GM18951 (cell line): Measurements from ENCODE around the gene TAMALIN.

Source experiments
- POLR2A ChIP-seq: IDR thresholded peaks from 4 replicates; pipeline ENCODE4 v1.6.1; 2011; ENCODE audit warnings: mild to moderate bottlenecking; ENCODE audit not compliant: insufficient read length, insufficient read depth; ENCODE audit errors: extremely low read depth
- in situ Hi-C: fragments of 300-500 bp; cut with MboI; formaldehyde crosslinking; loops from one replicate; pipeline ENCODE4 v1.12.0; 2022; ENCODE audit warnings: low sequenced_read_pairs, mixed read lengths, inconsistent platforms; ENCODE audit not compliant: unreplicated experiment

TAMALIN gene

DNA sequence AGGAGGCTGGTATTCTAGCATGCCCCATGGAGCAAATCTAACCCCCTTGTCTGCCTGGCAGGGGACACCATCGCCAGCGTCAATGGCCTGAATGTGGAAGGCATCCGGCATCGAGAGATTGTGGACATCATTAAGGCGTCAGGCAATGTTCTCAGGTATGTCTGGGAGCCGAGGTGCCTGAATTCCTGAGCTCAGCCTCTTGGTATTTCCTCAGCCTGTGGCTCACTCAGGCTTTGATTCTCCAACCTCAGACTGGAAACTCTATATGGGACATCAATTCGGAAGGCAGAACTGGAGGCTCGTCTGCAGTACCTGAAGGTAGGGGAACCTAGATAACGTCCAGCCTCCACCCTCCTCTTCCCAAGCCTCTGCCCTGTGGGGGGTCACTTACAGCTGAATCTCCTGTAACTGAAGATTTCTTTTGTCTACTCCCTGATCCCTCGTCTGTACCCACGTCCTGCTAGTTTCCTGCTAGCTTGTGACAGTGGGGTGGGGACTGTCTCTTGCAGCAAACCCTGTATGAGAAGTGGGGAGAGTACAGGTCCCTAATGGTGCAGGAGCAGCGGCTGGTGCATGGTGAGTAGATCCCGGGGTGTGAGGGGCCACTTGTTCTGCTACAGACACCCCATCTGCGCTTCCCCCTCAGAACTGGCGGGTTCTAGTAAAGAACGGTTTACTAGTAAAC is 7.0 kb downstream of the TAMALIN start:
- TF ChIP-seq POLR2A: no peak

DNA sequence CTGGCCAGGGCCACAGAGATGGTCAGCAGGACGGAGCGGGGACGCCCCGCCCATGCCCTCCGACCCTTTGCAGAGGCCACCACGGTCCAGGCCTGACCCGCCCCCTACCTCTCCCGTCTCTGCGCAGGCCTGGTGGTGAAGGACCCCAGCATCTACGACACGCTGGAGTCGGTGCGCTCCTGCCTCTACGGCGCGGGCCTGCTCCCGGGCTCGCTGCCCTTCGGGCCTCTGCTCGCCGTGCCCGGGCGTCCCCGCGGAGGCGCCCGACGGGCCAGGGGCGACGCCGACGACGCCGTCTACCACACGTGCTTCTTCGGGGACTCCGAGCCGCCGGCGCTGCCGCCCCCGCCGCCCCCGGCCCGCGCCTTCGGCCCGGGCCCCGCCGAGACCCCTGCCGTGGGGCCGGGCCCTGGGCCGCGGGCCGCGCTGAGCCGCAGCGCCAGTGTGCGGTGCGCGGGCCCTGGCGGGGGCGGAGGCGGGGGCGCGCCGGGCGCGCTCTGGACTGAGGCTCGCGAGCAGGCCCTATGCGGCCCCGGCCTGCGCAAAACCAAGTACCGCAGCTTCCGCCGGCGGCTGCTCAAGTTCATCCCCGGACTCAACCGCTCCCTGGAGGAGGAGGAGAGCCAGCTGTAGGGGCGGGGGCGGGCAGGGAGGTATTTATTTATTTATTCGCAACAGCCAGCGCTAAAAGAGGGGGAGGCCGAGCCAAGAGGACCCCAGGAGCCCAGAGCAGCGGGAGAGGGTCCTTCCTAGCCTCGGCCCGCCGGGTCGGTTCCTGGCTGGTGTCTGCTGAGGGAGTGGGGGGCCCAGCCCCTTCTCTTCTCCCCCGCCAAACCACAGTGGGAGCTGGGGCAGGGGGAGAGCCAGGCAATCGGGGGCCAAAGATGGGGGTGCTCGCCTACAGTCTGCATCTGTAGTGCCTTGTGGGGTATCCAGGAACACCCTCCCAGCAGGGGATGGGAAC is 8.1 kb downstream of the TAMALIN start:
- no peak for TF ChIP-seq POLR2A
- in situ Hi-C loops: no loop called here

More for the DNA sequence above, 7.0 kb downstream of the TAMALIN start:
- in situ Hi-C loops: no loop called here

DNA sequence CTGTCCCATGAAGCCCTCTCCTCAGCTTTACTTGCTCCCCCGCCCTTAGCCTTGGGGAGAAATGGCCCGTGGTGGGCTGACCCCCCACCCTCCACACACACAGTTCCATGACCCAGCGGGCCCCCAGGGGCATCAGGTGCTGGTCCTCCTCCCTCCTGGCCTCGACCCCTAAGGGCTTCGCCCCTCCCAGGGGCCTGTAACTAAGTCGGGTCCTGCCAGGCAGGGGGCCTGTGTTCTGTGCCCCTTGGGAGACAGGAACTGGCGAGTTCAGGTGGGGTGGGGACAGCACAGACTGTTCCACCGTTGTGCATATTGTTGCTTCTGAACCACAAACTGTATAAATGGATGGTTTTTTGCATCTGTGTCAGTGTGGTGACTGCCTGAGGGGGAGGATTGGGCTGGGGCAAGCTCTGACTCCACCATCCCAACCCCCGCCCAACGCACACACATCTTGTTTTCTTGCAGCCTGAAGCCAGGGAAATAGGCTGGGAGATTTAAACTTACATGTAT is 8.8 kb downstream of the TAMALIN start:
- in situ Hi-C loops: no loop called here
- TF ChIP-seq POLR2A: no peak

DNA sequence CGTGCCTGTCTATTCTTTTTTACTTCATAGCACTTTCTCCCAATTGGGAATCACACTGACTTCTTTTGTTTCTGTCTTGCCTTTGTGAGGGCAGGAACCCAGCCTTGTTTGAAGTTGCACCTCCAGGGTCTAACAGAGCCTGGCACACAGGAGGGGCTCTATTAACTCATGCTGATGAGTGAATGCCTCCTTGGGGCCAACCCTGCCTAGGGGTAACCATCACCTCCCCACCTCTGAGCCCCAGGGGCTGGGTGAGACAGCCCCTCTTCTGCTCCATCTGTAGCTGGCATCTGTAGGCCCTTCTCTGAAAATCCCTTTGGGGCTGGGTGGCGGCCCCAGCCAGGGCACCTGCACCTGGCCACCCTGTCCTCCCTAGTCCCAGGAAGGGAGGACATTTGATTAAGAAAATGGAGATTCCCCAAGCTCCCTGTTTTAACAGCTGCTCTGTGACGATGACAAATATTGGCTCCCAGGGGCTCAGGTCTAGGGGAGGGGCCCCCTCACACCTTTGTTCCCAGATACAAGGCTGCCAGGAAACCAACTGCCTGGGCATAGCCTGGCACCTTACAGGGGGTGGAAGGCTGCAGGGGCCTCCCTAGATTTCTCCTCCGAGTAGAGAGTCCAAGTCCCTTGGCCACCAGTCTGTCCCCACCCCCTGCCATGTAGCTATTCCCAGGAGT is 11.8 kb downstream of the TAMALIN start:
- in situ Hi-C loops: no loop called here
- no peak for TF ChIP-seq POLR2A

DNA sequence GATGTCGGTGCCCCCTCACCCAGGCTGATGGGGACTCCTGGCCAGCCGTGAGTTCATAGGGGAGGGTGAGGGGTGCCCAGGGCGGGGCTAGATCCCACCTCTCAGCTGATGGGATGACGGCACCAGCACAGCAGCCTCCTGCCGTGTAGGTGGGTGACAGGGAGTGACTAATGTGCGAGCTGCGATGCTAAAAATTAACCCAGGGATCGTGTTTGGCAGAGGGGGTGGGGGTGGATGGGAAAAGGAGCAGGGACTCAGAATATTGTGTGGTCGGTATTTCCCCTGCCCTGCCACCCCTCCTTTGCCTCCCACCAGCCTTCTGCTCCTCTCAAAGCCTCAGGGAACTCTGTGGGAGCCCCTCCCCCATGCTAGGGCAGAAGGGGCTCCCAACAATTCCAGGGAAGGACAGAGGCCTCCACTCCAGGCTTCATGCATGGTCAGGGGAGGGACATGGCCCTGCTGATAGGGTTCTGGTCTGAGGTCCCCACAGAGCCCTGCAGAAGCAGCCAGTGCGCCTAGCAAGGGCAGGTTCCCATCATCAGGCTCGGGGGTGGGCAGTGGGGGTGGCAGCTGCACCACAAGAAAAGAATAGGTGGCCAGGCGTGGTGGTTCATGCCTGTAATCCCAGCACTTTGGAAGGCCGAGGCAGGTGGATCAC is 12.5 kb downstream of the TAMALIN start:
- in situ Hi-C loops: no loop called here

DNA sequence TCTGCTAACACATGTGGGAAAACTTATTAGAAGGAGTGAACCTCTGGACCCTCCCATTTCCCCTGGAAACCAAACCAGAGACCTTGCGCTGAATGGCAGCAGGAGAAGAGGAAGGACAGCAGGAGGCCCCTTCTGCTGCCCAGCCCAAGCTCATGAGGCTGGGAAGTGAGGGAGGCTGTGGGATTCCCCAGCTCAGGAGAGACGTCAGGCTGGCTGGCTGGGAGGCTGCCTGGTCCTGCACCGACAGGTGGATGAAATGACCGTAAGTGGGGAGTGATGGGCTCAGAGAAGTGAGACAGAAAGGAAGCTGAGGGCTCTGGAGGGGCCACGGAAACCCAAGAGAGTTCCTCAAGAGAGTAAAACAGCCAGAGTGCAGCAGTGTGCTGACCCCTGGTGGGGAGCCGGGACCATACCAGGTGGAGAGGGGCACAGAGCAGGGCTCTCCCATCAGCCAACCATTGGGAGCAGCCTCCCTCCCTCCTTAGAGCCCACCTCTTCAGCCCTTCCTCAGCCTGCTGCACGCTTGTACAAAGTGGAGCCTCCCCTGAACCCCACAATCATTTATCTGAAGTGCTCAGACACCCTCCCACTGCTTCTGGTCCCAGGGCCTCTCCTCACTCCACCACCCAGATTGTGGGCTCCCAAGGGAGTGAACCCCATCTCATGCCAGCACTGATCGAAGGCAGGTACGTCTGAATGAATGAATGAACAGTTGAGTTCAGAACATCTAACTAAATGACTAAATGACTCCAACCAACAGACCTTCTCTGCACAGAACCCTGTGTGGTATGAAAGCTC is 14.0 kb downstream of the TAMALIN start:
- TF ChIP-seq POLR2A: no peak
- in situ Hi-C loops: loop anchor here (10.0 kb wide), 1 partner anchor 104 kb away; no protein-coding TSS in a partner anchor

More for the DNA sequence above, 12.5 kb downstream of the TAMALIN start:
- TF ChIP-seq POLR2A: no peak

DNA sequence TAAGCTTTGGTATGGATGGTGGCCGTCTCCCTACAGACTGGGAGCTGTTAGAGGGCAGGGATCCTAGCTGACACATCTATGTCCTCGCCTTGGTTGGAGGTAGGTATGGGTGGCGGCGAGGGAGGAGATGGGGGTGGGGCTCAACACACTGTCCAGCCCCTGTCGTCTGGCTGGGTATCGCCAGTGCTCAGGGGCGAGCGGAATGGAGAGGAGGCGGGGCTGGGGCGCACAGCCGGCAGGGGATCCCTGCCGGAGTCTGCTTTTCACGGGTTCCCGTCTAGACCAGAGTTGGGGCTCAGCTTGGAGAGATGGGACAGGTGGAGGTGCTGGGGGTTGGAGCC is 16.1 kb downstream of the TAMALIN start:
- no peak for TF ChIP-seq POLR2A
- in situ Hi-C loops: loop anchor here (10.0 kb wide), 1 partner anchor 102 kb away; no protein-coding TSS in a partner anchor

DNA sequence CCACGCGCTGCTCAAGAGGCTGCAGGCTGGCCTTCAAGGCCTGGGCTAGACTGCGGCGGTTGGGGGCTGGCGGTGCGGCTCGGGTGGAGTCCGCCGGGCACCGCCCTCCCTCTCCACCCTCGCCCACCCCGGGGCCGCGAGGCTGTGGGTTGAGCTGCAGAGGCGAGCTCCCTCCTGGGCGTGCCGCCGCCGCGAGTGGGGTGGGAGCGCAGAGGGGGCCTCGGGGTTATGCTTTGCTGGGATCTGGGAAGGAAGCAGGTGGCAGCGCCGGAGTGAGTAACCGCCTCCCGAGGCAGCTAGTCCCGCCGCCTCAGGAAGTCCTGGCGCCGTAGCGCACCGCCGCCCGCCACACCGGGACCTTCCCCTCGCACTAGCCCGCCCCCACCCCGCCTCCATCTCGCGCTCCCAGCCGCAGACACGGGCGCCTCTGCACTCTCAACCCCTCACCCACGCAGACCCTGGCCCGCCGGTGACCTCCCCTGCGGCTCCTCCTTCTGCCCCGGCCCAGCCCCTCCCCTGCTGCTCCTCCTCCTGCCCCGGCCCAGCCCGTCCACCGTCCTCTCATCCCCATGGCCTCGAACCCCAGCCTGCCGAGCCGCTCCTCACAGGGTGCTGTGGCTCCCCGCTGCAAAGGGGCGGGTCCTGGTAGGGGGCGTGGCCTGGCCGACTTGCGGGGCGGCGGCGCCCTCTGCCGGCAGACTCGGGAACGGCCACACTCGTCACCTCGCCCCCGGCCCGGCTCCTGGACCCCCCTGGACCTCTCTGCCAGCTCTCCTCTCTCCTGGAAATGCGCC is 16.6 kb downstream of the TAMALIN start:
- no peak for TF ChIP-seq POLR2A
- in situ Hi-C loops: loop anchor here (10.0 kb wide), 1 partner anchor 101 kb away; no protein-coding TSS in a partner anchor

DNA sequence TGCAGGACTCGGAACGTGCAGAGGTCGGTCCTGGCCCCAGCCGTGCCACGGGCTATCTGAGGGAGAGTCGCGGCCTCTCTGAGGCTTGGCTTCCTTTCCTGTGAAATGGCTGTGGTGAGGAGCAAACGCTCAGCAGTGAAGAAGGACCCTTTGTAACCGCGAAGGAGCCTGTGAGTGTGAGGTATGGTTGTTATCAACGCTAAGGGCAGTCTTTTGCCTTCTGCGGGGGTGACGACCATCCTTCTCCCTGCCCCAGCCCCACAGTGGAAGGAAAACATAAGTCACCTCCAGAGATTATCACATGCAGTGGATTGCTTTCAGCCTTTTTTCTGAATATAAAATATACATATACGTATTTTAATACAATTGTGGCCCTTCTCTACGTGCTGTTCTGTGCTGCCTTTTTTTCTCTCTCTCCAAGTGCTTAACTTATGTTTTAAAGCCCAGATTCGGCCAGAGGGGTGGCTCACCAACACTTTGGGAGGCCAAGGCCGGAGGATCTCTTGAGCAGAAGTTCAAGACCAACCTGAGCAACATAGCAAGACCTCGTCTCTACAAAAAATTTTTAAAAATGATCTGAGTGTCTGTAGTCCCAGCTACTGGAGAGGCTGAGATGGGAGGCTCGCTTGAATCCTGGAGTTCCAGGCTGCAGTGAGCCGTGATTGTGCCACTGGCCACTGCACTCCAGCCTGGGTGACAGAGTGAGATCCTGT is 17.4 kb downstream of the TAMALIN start:
- in situ Hi-C loops: loop anchor here (10.0 kb wide), 1 partner anchor 101 kb away; no protein-coding TSS in a partner anchor
- no peak for TF ChIP-seq POLR2A

DNA sequence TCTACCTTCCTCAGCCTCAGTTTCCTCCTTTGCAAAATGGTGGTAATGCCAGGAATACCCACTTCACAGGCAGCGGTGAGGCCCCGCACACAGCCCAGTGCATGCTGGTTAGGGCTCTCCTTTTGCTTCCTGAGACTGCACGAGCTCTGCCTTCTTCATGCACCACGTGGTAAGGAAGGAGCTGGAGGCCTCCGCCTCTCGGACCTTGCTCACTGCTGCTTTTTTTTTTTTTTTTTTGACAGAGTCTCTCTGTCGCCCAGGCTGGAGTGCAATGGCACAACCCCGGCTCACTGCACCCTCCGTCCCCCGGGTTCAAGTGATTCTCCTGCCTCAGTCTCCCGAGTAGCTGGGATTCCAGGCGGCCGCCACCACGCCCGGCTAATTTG is 18.1 kb downstream of the TAMALIN start:
- in situ Hi-C loops: loop anchor here (5.0 to 10.0 kb wide), 2 partner anchors 57 to 100 kb away; no protein-coding TSS in a partner anchor
- TF ChIP-seq POLR2A: peak; percentile 17

DNA sequence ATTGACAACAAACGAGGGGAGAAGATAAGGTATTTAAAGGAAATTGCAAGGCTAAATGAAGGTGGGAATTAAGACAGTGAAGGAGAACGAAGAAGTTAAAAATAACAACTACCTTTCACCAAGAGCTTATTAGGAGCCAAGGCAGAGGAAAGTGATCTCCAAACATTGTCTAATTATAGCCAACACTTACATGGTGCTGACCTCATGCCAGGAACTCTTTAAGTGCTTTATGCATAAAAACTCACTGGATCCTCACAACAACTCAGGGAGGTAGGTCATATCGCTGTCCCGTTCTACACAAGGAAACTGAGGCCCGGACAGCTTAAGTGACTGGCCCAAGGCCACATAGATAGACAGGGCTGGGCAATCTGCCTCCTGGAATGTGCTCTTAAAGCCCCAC is 19.5 kb downstream of the TAMALIN start:
- in situ Hi-C loops: loop anchor here (5.0 to 10.0 kb wide), 2 partner anchors 56 to 99 kb away; no protein-coding TSS in a partner anchor
- no peak for TF ChIP-seq POLR2A
